ENCODE measurements around the gene PCDHGC5. TPM values are rescaled to one million over a fixed set of nuclear protein-coding genes. Genes with fewer than 3 reads are reported as not detected.
A peak's percentile ranks its signal among the peaks of the same experiment; 100 is the strongest.

Gene PCDHGC5
- total RNA-seq, 5 donors from 2014 or later (not counting 1 experiment from before 2014, with no cell fraction given) = not detected

DNA sequence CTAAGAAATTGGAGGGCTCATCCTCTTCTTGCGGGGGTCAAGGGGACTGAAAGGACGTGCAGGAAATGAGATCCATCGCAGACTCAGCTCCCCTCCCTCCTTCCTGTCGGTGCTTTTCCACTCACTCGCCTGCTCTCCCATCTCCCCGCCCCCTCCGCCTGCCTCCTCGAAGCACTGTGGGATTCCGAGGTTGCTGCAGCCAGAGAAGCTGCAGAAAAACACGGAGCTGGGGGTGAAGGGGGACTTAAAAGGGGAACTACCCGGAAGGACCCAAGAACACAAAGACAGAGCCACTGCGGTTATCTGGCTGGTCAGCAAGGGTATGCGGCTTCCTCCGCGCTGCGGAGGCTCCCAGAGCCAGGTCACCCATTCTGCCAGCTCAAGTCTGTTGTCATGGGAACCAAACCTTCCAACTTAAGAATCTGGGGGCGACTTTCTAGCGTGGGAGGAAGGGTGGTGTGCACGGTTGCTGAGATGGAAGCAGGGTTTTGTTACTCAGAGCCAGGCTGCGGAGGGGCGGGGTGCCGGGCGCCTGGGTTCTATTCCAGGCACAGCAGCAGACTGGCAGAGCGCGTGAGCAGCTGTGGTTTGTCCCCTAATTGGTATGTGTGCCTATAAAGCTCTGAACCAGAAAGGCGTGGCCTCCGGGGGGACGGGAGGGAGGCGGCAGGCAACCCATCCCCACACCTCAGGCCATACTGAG, 24.9 kb downstream of the PCDHGC5 start:
- Mint-ChIP-seq H3K27ac (peak overlapping the region; percentile 83), H3K4me1 (peaks cover 27 to 41% (median 33%) of the 10 kb centered on the region in 3 donors), H3K9me3 (no peaks in the 10 kb centered on the region), H3K4me3 (peak overlapping the region; percentile 80 to 91 (median 86)), H3K36me3 (peaks cover 27% of the 10 kb centered on the region), H3K27me3 (no peaks in the 10 kb centered on the region)
- ChIA-PET POLR2A (interaction anchor here (0.6 to 0.7 kb wide), 2 partner anchors 12 to 299 kb away, joined by 3 to 7 read pairs; no protein-coding TSS in a partner anchor), CTCF (interaction anchor here (0.8 to 2.9 kb wide), 13 partner anchors 8 to 194 kb away, joined by 3 to 25 read pairs (median 7); partner anchors contain the start of genes PCDHGA10 (in 1 of the 2), PCDHGA12 (in 1 of the 2), PCDHGB3 (in 1 of the 2) and TAF7 (in 1 of the 2))
- no peak overlapping the region for H3K27ac ChIP-seq (ENCODE audit: low read length)
- peaks cover 3 to 37% of the 10 kb centered on the region in 2 experiments for H3K4me1 ChIP-seq (ENCODE audit: control insufficient read depth in 1 of 2, extremely low read depth in 1 of 2, insufficient read depth in 2 of 2, low read length in 2 of 2)
- peaks cover 11 to 49% of the 10 kb centered on the region in 2 donors for H3K36me3 ChIP-seq (ENCODE audit: control insufficient read depth in 2 of 2, extremely low read depth in 1 of 2, insufficient read depth in 1 of 2, low read length in 1 of 2)
- peaks cover 0 to 3% of the 10 kb centered on the region in 2 experiments for H3K27me3 ChIP-seq (replicated peaks in 1 of 2; ENCODE audit: control insufficient read depth in 2 of 2, extremely low read depth in 1 of 2, insufficient read depth in 2 of 2, low read length in 1 of 2)
- peak overlapping the region; percentile 50 to 86 for H3K4me3 ChIP-seq (ENCODE audit: control insufficient read depth in 1 of 2, extremely low read depth in 1 of 2, low read length in 1 of 2)
- DNase-seq (peak in 21 of 35 experiments; percentile 10 to 46 (median 20)), ATAC-seq (replicated peaks in 1 of 4) (peak; percentile 41 to 52 (median 51))
- 36% methylated on average over 15 of the region's 29 CpGs for WGBS (ENCODE audit: insufficient coverage)
- no peaks in the 10 kb centered on the region for H3K9me3 ChIP-seq

DNA sequence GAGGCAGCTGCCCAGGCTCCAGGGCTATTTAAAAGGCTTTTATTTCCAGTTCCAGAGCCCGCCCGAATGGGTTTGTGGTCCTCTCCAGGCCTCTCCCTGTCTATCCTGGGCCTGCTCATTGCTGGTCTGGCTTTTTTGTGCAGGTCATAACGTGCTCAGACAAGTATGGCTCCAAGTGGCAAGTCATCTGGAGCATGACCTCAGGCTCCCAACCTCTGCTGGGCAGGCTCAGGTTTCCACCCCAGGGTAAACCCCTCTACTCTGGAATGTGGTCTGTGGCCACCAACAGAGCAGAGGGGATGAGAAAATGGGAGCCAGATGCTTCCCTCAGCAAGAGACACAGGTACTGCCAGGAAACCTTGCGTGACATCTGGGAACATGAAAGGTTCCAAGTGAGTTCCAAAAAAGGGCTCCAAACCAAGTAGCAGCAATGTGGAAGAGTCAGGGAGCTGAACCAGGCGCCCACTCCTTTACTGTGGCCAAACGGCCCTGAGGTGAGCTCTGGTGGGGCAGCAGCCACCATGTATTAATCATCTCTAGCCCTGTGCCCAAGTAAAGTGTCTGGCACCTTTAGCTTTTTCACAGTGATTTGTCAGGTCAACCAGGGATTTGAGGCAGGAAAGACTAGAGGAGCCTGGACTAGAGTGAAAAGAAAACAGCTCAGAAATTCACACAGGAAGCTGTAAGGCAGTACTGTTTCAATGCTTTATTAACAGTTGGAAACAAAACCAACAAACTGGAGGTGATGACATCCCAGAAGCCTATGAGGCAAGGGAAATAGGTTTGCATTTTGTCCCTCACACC, 25.7 kb downstream of the PCDHGC5 start:
- Histone ChIP-seq H3K27me3 (replicated peaks in 1 of 2; ENCODE audit: control insufficient read depth in 2 of 2, extremely low read depth in 1 of 2, insufficient read depth in 2 of 2, low read length in 1 of 2) (no peaks in the 10 kb centered on the region), H3K9me3 (no peaks in the 10 kb centered on the region), H3K4me3 (ENCODE audit: control insufficient read depth in 1 of 2, extremely low read depth in 1 of 2, low read length in 1 of 2) (no peak overlapping the region), H3K36me3 (ENCODE audit: control insufficient read depth in 2 of 2, extremely low read depth in 1 of 2, insufficient read depth in 1 of 2, low read length in 1 of 2) (peaks cover 11 to 56% of the 10 kb centered on the region in 2 donors), H3K27ac (ENCODE audit: low read length) (no peak overlapping the region), H3K4me1 (ENCODE audit: control insufficient read depth in 1 of 2, extremely low read depth in 1 of 2, insufficient read depth in 2 of 2, low read length in 2 of 2) (peaks cover 3 to 34% of the 10 kb centered on the region in 2 experiments)
- Mint-ChIP-seq H3K27ac (peak overlapping the region; percentile 49 to 81), H3K4me1 (peaks cover 22 to 35% (median 30%) of the 10 kb centered on the region in 3 donors), H3K9me3 (no peaks in the 10 kb centered on the region), H3K4me3 (peak overlapping the region in 2 of 3 donors; percentile 21 to 91), H3K36me3 (peaks cover 34% of the 10 kb centered on the region), H3K27me3 (no peaks in the 10 kb centered on the region)
- ChIA-PET POLR2A (no interaction called here), CTCF (interaction anchor here (0.8 to 2.9 kb wide), 10 partner anchors 9 to 194 kb away, joined by 3 to 14 read pairs (median 5); partner anchors contain the start of genes PCDHGA10 (in 1 of the 2), PCDHGA12 (in 1 of the 2), PCDHGB3 (in 1 of the 2) and TAF7 (in 1 of the 2))
- no peak for DNase-seq
- WGBS (ENCODE audit: insufficient coverage) = 93% methylated on average over 5 of the region's 6 CpGs
- no peak for ATAC-seq (replicated peaks in 1 of 4)

DNA sequence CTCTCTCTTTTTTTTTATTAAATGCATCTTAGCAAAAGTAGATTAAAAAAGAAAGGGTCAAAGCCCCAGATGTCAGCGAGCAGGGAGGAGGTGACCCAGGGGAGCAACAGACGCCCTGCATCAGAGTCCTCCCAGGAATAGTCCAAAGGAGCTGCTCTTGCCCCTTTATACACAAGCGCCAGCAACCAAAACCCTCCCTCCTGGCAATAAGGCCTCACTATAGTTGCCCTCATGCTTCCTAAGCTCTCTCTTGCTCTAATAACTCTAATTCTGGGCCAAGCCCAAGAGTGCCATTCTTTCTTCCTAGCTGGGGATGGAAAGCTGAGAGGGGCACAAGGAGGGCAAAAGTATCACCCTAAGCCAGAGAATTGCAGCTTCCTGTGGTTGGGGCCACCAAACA, 26.3 kb downstream of the PCDHGC5 start:
- Mint-ChIP-seq H3K4me3 (no peak overlapping the region), H3K27me3 (no peaks in the 10 kb centered on the region), H3K9me3 (no peaks in the 10 kb centered on the region), H3K36me3 (peaks cover 40% of the 10 kb centered on the region), H3K27ac (peak overlapping the region in 1 of 2 donors; percentile 81), H3K4me1 (peaks cover 20 to 35% (median 30%) of the 10 kb centered on the region in 3 donors)
- ATAC-seq (replicated peaks in 1 of 4) (no peak), DNase-seq (no peak)
- Histone ChIP-seq H3K36me3 (ENCODE audit: control insufficient read depth in 2 of 2, extremely low read depth in 1 of 2, insufficient read depth in 1 of 2, low read length in 1 of 2) (peaks cover 14 to 62% of the 10 kb centered on the region in 2 donors), H3K27me3 (replicated peaks in 1 of 2; ENCODE audit: control insufficient read depth in 2 of 2, extremely low read depth in 1 of 2, insufficient read depth in 2 of 2, low read length in 1 of 2) (no peaks in the 10 kb centered on the region), H3K9me3 (no peaks in the 10 kb centered on the region), H3K27ac (ENCODE audit: low read length) (no peak overlapping the region), H3K4me1 (ENCODE audit: control insufficient read depth in 1 of 2, extremely low read depth in 1 of 2, insufficient read depth in 2 of 2, low read length in 2 of 2) (peaks cover 3 to 34% of the 10 kb centered on the region in 2 experiments), H3K4me3 (ENCODE audit: control insufficient read depth in 1 of 2, extremely low read depth in 1 of 2, low read length in 1 of 2) (no peak overlapping the region)
- ChIA-PET CTCF (interaction anchor here (0.5 to 1.7 kb wide), 7 partner anchors 8 to 319 kb away, joined by 3 to 6 read pairs (median 3); partner anchors contain the start of gene PCDHGA10 (in 1 of the 2)), POLR2A (interaction anchor here in 1 of 2 donors (0.7 kb wide), 1 partner anchor 13 kb away, joined by 3 read pairs; no protein-coding TSS in a partner anchor)
- 100% methylated on average over 1 of the region's 3 CpGs for WGBS (ENCODE audit: insufficient coverage)

DNA sequence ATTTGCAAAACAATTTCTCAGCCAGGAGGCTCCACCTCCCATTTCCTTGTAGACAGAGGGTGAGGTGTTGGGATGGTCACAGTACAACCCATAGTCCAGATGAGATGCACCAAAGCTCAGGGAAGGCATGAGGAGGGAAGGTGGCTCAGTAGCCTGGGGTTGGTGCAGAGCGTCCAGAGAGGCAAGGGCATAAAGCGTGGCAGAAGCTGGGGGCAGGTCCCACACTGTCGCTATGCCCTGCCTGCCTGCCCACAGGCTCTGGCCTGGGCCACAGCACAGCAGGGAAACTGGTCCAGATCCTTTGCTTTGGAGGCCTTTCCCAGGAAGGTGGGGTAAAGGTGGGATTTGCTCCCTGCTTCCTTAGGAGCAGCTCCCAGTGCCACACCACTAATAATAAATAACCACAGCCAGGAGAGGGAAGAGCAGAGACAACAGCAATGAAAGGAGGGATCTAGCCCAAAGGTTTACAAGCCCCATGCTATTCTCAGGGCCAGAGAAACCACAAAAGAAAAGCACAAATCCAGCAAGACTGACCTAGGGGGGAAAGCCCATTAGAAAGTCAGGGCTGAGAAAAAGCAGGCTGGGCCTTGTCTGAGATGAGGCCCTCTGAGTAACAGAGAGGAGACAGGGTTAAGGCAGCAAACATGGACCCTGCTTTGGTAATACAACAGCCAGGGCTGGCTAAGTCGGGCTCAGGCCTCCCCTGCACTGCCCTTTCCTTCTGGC, 27.2 kb downstream of the PCDHGC5 start:
- no peak overlapping the region for H3K4me3 Mint-ChIP-seq
- H3K9me3 ChIP-seq = no peaks in the 10 kb centered on the region
- CTCF ChIA-PET = interaction anchor here (0.7 to 1.4 kb wide), 3 partner anchors 8 to 48 kb away, joined by 3 to 6 read pairs (median 3); no protein-coding TSS in a partner anchor

DNA sequence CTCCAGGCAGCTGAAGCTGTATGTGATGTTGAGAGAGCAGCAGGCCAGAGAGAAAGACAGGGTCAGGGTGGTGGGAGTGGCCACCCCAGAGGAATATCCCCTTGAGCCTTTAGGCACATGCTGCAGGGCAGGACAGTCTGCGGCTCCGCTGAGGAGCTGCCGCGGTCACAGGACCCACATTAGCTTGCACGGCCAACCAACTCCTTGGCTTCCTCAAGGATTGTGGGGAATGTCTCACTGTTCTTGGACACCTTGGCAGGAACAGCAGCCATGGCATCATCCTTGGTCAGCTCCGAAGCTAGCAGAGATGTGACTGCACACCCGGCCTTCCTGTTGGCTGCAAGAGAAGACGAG, 27.8 kb downstream of the PCDHGC5 start:
- H3K4me3 ChIP-seq (ENCODE audit: control insufficient read depth in 1 of 2, extremely low read depth in 1 of 2, low read length in 1 of 2) = no peak overlapping the region
- peaks cover 3 to 34% of the 10 kb centered on the region in 2 experiments for H3K4me1 ChIP-seq (ENCODE audit: control insufficient read depth in 1 of 2, extremely low read depth in 1 of 2, insufficient read depth in 2 of 2, low read length in 2 of 2)
- CTCF ChIA-PET = no interaction called here
- H3K27ac ChIP-seq (ENCODE audit: low read length) = no peak overlapping the region
- H3K9me3 Mint-ChIP-seq = no peaks in the 10 kb centered on the region
- no peak overlapping the region for H3K4me3 Mint-ChIP-seq
- ATAC-seq (replicated peaks in 1 of 4) (no peak), DNase-seq (no peak)
- H3K27me3 ChIP-seq (replicated peaks in 1 of 2; ENCODE audit: control insufficient read depth in 2 of 2, extremely low read depth in 1 of 2, insufficient read depth in 2 of 2, low read length in 1 of 2) = no peaks in the 10 kb centered on the region
- peaks cover 14 to 77% of the 10 kb centered on the region in 2 donors for H3K36me3 ChIP-seq (ENCODE audit: control insufficient read depth in 2 of 2, extremely low read depth in 1 of 2, insufficient read depth in 1 of 2, low read length in 1 of 2)
- POLR2A ChIA-PET = no interaction called here
- no peaks in the 10 kb centered on the region for H3K9me3 ChIP-seq
- no peaks in the 10 kb centered on the region for H3K27me3 Mint-ChIP-seq
- WGBS (ENCODE audit: insufficient coverage) = 98% methylated on average over 8 of the region's 8 CpGs
- H3K27ac Mint-ChIP-seq = peak overlapping the region; percentile 61 to 72
- H3K36me3 Mint-ChIP-seq = peaks cover 53% of the 10 kb centered on the region
- H3K4me1 Mint-ChIP-seq = peaks cover 25 to 36% (median 35%) of the 10 kb centered on the region in 3 donors

More for the DNA sequence above, 27.2 kb downstream of the PCDHGC5 start:
- no peak overlapping the region for H3K27ac ChIP-seq (ENCODE audit: low read length)
- no peak for ATAC-seq (replicated peaks in 1 of 4)
- no peak for DNase-seq
- POLR2A ChIA-PET = interaction anchor here in 1 of 2 donors (0.7 to 0.8 kb wide), 2 partner anchors 12 to 29 kb away, joined by 3 to 4 read pairs; no protein-coding TSS in a partner anchor
- H3K4me1 Mint-ChIP-seq = peaks cover 21 to 35% (median 32%) of the 10 kb centered on the region in 3 donors
- H3K9me3 Mint-ChIP-seq = no peaks in the 10 kb centered on the region
- H3K36me3 Mint-ChIP-seq = peaks cover 49% of the 10 kb centered on the region
- 100% methylated on average over 3 of the region's 4 CpGs for WGBS (ENCODE audit: insufficient coverage)
- no peak overlapping the region for H3K4me3 ChIP-seq (ENCODE audit: control insufficient read depth in 1 of 2, extremely low read depth in 1 of 2, low read length in 1 of 2)
- peaks cover 3 to 34% of the 10 kb centered on the region in 2 experiments for H3K4me1 ChIP-seq (ENCODE audit: control insufficient read depth in 1 of 2, extremely low read depth in 1 of 2, insufficient read depth in 2 of 2, low read length in 2 of 2)
- H3K27me3 ChIP-seq (replicated peaks in 1 of 2; ENCODE audit: control insufficient read depth in 2 of 2, extremely low read depth in 1 of 2, insufficient read depth in 2 of 2, low read length in 1 of 2) = no peaks in the 10 kb centered on the region
- H3K36me3 ChIP-seq (ENCODE audit: control insufficient read depth in 2 of 2, extremely low read depth in 1 of 2, insufficient read depth in 1 of 2, low read length in 1 of 2) = peaks cover 14 to 72% of the 10 kb centered on the region in 2 donors
- no peaks in the 10 kb centered on the region for H3K27me3 Mint-ChIP-seq
- H3K27ac Mint-ChIP-seq = peak overlapping the region; percentile 41 to 72
